GM21619 (cell line): ENCODE data around the gene RPL18.
A peak's percentile ranks its signal among the peaks of the same experiment; 100 is the strongest.
"Not testable (repeated sequence)": the region's sequence is repeated elsewhere in the genome, so short reads cannot be mapped to it uniquely, and the experiment has no call there.

ENCODE experiments used
- ATAC-seq: cut with Tn5 transposase; IDR thresholded peaks from one replicate; pipeline ENCODE4 v1.9.1; 2021; ENCODE audit not compliant: unreplicated experiment

RPL18 gene

GRCh38 chr19:48644839-48645619, 26.1 kb upstream of the RPL18 start:
- peak; percentile 45 for ATAC-seq

GRCh38 chr19:48644355-48644754, 25.4 kb upstream of the RPL18 start:
- ATAC-seq: no peak

- no peak for ATAC-seq
These were observed 23.9 kb upstream of the RPL18 start for GRCh38 chr19:48642862-48643261.

- no peak for ATAC-seq
These were observed 22.9 kb upstream of the RPL18 start for GRCh38 chr19:48641850-48642249.

- ATAC-seq: no peak
These were observed 20.8 kb upstream of the RPL18 start for GRCh38 chr19:48639483-48640375.

- no peak for ATAC-seq
These were observed 19.9 kb upstream of the RPL18 start for GRCh38 chr19:48638831-48639381.

GRCh38 chr19:48637948-48638830, 19.2 kb upstream of the RPL18 start:
- no peak for ATAC-seq

GRCh38 chr19:48637449-48637947, 18.5 kb upstream of the RPL18 start:
- peak; percentile 63 for ATAC-seq

- ATAC-seq: no peak
These were observed 18.0 kb upstream of the RPL18 start, which contains the start of gene DBP for GRCh38 chr19:48636859-48637448. Gene DBP, minus strand, starts transcription at chr19:48637379. Its CDS starts 385 bp downstream, at chr19:48636994.

GRCh38 chr19:48635966-48636858, 17.2 kb upstream of the RPL18 start:
- ATAC-seq: no peak

GRCh38 chr19:48635263-48635965, 16.4 kb upstream of the RPL18 start:
- ATAC-seq: no peak

- ATAC-seq: peak; percentile 29
These were observed 15.7 kb upstream of the RPL18 start for GRCh38 chr19:48634424-48635262.

- no peak for ATAC-seq
These were observed 15.0 kb upstream of the RPL18 start for GRCh38 chr19:48634036-48634342.

GRCh38 chr19:48633148-48634035, 14.4 kb upstream of the RPL18 start:
- no peak for ATAC-seq

GRCh38 chr19:48632692-48633147, 13.7 kb upstream of the RPL18 start:
- no peak for ATAC-seq

GRCh38 chr19:48632286-48632685, 13.3 kb upstream of the RPL18 start:
- ATAC-seq: not testable (repeated sequence)

- ATAC-seq: no peak
These were observed 12.2 kb upstream of the RPL18 start for GRCh38 chr19:48631225-48631624.
